ENCODE data around the gene GATD1.

GRCh38 chr11:773425-773824, 3.9 kb downstream of the GATD1 start:
- TF ChIP-seq CTCF (conservative IDR thresholded peaks at IDR 0.05; ENCODE audit: low read length) (no peak), EZH2phosphoT487 (IDR thresholded peaks at IDR 0.05; ENCODE audit: borderline replicate concordance, low read depth, low read length) (no peak)
